PC-9 (cell line): Measurements from ENCODE around the gene CHRNG.
"Not testable (repeated sequence)": the region's sequence is repeated elsewhere in the genome, so short reads cannot be mapped to it uniquely, and the experiment has no call there.

Source experiments
- CTCF ChIP-seq: fragments of 200-600 bp; sonication (generic); conservative IDR thresholded peaks from 2 replicates; pipeline ENCODE4 v1.6.1; 2017; ENCODE audit warnings: mixed run types, antibody characterized with exemption, mild to moderate bottlenecking, moderate library complexity
- EZH2 ChIP-seq: fragments of 200-600 bp; sonication (generic); IDR thresholded peaks from 2 replicates; pipeline ENCODE4 v1.8.0; 2017; ENCODE audit warnings: antibody characterized with exemption, low read depth

- not testable (repeated sequence) for TF ChIP-seq CTCF, EZH2
Observed at GRCh38 chr2:232532821-232533220, 6.7 kb upstream of the CHRNG start.
